Measurements from ENCODE around the gene MFSD6.
"Not testable (repeated sequence)": the region's sequence is repeated elsewhere in the genome, so short reads cannot be mapped to it uniquely, and the experiment has no call there.

MFSD6 gene

GRCh38 chr2:190466819-190467446 lies 58.8 kb downstream of the MFSD6 start:
- DNase-seq (no peak), ATAC-seq (replicated peaks) (no peak)
- Mint-ChIP-seq H3K27ac (peak overlapping the region; percentile 54 to 82), H3K4me1 (ENCODE audit: low read depth in 2 of 2) (peaks cover 30 to 57% of the 10 kb centered on the region in 2 donors), H3K4me3 (peak overlapping the region in 1 of 2 donors; percentile 13), H3K27me3 (no peaks in the 10 kb centered on the region), H3K9me3 (no peaks in the 10 kb centered on the region), H3K36me3 (ENCODE audit: insufficient read depth) (peaks cover 6% of the 10 kb centered on the region)

- DNase-seq, result no peak
- no peak for ATAC-seq (replicated peaks)
- H3K36me3 Mint-ChIP-seq (ENCODE audit: insufficient read depth), result peaks cover 6% of the 10 kb centered on the region
- no peaks in the 10 kb centered on the region for H3K27me3 Mint-ChIP-seq
- H3K27ac Mint-ChIP-seq, result peak overlapping the region; percentile 54 to 82
- peak overlapping the region in 1 of 2 donors; percentile 13 for H3K4me3 Mint-ChIP-seq
- no peaks in the 10 kb centered on the region for H3K9me3 Mint-ChIP-seq
- peaks cover 27 to 54% of the 10 kb centered on the region in 2 donors for H3K4me1 Mint-ChIP-seq (ENCODE audit: low read depth in 2 of 2)
Measured at GRCh38 chr2:190467575-190468083, 59.5 kb downstream of the MFSD6 start.

DNA sequence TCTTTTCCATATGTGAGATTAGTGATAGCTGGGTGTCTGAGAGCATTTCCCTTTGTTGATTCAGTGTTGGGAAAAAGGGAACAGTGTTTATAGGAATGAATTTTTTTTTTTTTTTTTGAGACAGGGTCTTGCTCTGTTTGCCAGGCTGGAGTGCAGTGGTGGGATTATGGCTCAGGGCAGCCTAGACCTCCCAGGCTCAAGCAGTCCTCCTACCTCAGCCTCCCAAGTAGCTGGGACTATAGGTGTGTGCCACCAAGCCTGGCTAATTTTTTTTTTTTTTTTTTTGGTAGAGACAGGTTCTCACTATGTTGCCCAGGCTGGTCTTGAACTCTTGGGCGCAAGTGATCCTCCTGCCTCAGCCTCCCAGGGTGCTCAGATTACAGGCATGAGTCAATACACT lies 60.2 kb downstream of the MFSD6 start:
- not testable (repeated sequence) for H3K27me3 Mint-ChIP-seq; H3K36me3 Mint-ChIP-seq (ENCODE audit: insufficient read depth); DNase-seq

GRCh38 chr2:190468814-190469569 lies 60.8 kb downstream of the MFSD6 start:
- Mint-ChIP-seq H3K4me3 (no peak overlapping the region), H3K4me1 (ENCODE audit: low read depth in 2 of 2) (peaks cover 23 to 48% of the 10 kb centered on the region in 2 donors), H3K27ac (peak overlapping the region; percentile 54 to 82), H3K9me3 (no peaks in the 10 kb centered on the region), H3K36me3 (ENCODE audit: insufficient read depth) (peaks cover 6% of the 10 kb centered on the region), H3K27me3 (no peaks in the 10 kb centered on the region)
- DNase-seq, result no peak
- ATAC-seq (replicated peaks), result no peak

More for the DNA sequence above, 60.2 kb downstream of the MFSD6 start:
- not testable (repeated sequence) for ATAC-seq (replicated peaks); H3K4me3 Mint-ChIP-seq; H3K9me3 Mint-ChIP-seq
- H3K27ac Mint-ChIP-seq, result peak overlapping the region; percentile 54 to 82
- peaks cover 24 to 50% of the 10 kb centered on the region in 2 donors for H3K4me1 Mint-ChIP-seq (ENCODE audit: low read depth in 2 of 2)

GRCh38 chr2:190469771-190470170 lies 61.6 kb downstream of the MFSD6 start:
- DNase-seq (no peak), ATAC-seq (replicated peaks) (no peak)
- Mint-ChIP-seq H3K27me3 (no peaks in the 10 kb centered on the region), H3K36me3 (ENCODE audit: insufficient read depth) (peaks cover 6% of the 10 kb centered on the region), H3K4me3 (no peak overlapping the region), H3K4me1 (ENCODE audit: low read depth in 2 of 2) (peaks cover 18 to 41% of the 10 kb centered on the region in 2 donors), H3K27ac (peak overlapping the region in 1 of 2 donors; percentile 54), H3K9me3 (no peaks in the 10 kb centered on the region)

DNA sequence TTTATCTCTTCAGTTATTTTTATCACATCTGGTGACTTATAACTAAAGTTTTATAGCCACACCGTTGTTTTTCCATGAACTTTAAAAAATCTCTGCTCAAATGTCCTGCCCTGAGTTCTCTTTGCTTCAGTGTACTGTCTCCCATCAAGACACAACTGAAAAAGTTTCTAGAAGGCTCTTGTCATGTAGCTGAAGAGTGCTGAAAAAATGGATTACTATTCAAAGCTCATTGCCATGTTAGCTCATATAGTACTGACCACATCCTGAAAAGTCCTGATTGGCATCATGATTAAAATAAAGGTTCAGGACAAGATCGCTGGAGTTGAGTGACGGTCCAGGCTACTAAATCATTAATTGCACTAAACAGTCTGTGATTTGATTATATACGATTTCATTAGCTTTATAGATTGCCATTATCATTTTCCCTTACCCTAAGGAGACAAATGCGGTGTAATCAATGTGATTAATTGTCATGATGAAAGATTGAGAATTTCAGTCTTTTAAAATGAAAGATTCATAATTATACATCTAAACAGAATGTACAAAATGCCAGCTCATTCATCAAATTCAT lies 62.2 kb downstream of the MFSD6 start:
- H3K36me3 Mint-ChIP-seq (ENCODE audit: insufficient read depth), result peaks cover 6% of the 10 kb centered on the region
- DNase-seq, result no peak
- H3K4me1 Mint-ChIP-seq (ENCODE audit: low read depth in 2 of 2), result peaks cover 16 to 35% of the 10 kb centered on the region in 2 donors
- no peak overlapping the region for H3K4me3 Mint-ChIP-seq
- H3K9me3 Mint-ChIP-seq, result no peaks in the 10 kb centered on the region
- H3K27ac Mint-ChIP-seq, result peak overlapping the region in 1 of 2 donors; percentile 13
- no peak for ATAC-seq (replicated peaks)
- H3K27me3 Mint-ChIP-seq, result no peaks in the 10 kb centered on the region

DNA sequence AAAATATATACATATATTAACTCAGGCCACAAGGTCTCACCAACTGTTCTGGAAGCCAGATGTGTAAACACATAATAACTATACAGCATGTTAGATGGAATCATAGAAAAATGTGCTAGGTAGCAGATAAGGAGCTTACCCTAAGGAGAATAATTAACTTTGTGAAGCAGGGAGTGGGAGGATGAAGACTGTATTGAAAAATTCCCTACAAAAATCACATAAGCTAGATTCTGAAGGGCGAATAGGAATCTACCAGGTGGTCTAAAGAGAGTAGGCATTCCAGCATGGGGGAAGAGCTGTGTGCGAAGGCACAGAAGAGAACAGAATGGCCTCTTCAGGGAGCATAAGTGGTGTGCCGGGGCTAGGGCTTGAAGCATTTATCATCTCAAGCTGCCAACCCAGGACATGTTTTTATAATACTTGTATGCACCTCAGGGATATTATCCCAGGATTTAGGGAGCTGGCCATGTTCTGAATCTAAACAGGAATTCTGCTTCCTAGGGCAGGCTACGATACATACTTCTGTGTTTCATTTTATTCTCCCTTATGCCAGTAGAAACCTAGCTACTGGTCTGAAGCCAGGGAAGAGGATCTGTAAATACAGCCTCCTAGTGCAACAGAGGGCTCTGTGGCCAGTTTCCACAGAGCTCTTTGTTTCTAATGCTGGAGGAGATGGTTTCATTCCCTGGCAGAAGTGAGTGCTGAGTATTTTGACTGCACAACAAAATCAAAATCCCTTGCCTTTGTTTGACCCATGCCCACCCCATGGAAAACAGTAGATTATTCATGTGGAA lies 69.7 kb downstream of the MFSD6 start:
- ATAC-seq (replicated peaks), result no peak
- peaks cover 8 to 21% of the 10 kb centered on the region in 2 donors for H3K4me1 Mint-ChIP-seq (ENCODE audit: low read depth in 2 of 2)

DNA sequence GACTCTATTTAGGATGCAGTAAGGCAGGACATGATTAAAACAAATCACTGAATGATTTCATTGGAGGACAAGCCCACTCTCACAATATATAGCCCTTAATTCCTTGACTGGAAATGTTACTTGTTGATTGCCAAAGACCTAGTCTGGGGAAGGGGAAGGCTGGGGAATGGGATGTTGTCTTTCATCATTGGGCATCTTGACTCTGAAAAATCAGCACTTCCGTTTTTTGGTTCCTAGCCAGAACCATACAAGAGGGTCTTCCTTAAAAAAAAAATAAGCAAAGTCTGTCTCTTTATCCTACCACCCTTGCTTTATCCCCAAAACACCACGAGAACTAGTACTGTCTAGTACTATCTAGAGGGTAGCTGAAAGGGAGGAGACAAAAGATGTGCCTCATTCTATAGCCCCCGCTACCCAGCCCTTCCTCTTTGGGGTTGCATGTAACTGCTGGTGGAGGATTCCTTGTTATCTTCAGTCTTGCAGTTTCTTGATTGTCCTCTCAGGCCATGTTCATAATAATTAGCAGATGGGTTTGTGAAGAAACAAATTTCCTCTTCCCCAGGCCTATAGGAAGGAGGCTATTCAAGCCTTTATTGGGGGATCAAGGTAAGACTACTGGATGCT lies 70.5 kb downstream of the MFSD6 start:
- no peaks in the 10 kb centered on the region for H3K27me3 Mint-ChIP-seq
- no peak for DNase-seq
- H3K9me3 Mint-ChIP-seq, result no peaks in the 10 kb centered on the region
- no peak for ATAC-seq (replicated peaks)
- H3K4me1 Mint-ChIP-seq (ENCODE audit: low read depth in 2 of 2), result peaks cover 8 to 25% of the 10 kb centered on the region in 2 donors
- peak overlapping the region; percentile 49 to 90 for H3K27ac Mint-ChIP-seq
- H3K36me3 Mint-ChIP-seq (ENCODE audit: insufficient read depth), result peaks cover 3% of the 10 kb centered on the region
- no peak overlapping the region for H3K4me3 Mint-ChIP-seq

More for the DNA sequence above, 69.7 kb downstream of the MFSD6 start:
- Mint-ChIP-seq H3K27ac (peak overlapping the region; percentile 1 to 90), H3K36me3 (ENCODE audit: insufficient read depth) (peaks cover 3% of the 10 kb centered on the region), H3K4me3 (no peak overlapping the region), H3K9me3 (no peaks in the 10 kb centered on the region), H3K27me3 (no peaks in the 10 kb centered on the region)
- no peak for DNase-seq

DNA sequence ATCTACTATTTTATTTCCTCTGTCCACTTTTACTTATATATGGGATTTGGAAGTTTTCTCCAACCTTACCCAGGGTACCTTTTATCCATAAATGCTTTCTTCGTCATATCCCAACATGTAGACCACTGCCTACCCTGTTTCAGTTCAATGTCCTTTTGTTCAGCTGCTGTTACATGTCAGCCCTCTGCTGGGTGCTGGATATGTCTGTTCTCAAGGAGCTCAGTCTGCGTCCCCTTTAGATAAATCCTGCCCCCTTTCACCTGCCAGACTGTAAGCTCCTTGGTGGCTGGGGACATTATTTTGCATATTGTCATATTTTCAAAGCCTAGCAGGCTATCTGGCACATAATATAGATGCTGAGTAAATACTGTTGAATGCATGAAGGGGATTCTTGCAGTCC lies 73.2 kb downstream of the MFSD6 start:
- ATAC-seq (replicated peaks) (no peak), DNase-seq (no peak)
- Mint-ChIP-seq H3K4me1 (ENCODE audit: low read depth in 2 of 2) (peaks cover 10 to 35% of the 10 kb centered on the region in 2 donors), H3K9me3 (no peaks in the 10 kb centered on the region), H3K27me3 (no peaks in the 10 kb centered on the region), H3K36me3 (ENCODE audit: insufficient read depth) (peaks cover 8% of the 10 kb centered on the region), H3K4me3 (no peak overlapping the region), H3K27ac (peak overlapping the region; percentile 58 to 66)

DNA sequence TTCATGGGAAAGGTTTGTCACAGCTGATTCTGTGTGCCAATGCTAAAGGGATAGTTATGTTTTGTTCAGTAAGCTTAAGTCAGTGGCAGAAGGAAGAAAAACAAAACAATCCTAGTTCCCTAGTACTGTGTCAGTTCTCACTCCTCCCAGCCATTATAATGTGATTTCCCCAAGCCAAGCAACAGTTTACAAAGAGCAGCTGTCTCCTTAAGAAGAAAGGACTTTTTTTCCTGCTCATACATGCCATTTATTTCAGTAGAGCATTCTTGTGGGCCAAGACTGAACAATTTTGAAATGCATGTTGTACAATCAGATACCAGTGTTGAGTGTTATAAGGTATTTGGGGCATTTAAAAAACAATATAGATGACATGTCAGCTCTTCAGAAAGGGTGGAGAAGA lies 74.3 kb downstream of the MFSD6 start:
- peaks cover 11% of the 10 kb centered on the region for H3K36me3 Mint-ChIP-seq (ENCODE audit: insufficient read depth)
- peak overlapping the region; percentile 58 to 66 for H3K27ac Mint-ChIP-seq
- no peak for ATAC-seq (replicated peaks)
- H3K4me3 Mint-ChIP-seq, result no peak overlapping the region
- H3K9me3 Mint-ChIP-seq, result no peaks in the 10 kb centered on the region
- no peak for DNase-seq
- no peaks in the 10 kb centered on the region for H3K27me3 Mint-ChIP-seq
- peaks cover 10 to 36% of the 10 kb centered on the region in 2 donors for H3K4me1 Mint-ChIP-seq (ENCODE audit: low read depth in 2 of 2)

GRCh38 chr2:190486037-190486623 lies 78.0 kb downstream of the MFSD6 start:
- H3K27me3 Mint-ChIP-seq, result no peaks in the 10 kb centered on the region
- peaks cover 4 to 31% of the 10 kb centered on the region in 2 donors for H3K4me1 Mint-ChIP-seq (ENCODE audit: low read depth in 2 of 2)
- H3K27ac Mint-ChIP-seq, result peak overlapping the region in 1 of 2 donors; percentile 79
- H3K4me3 Mint-ChIP-seq, result no peak overlapping the region
- DNase-seq (no peak), ATAC-seq (replicated peaks) (no peak)
- H3K9me3 Mint-ChIP-seq, result no peaks in the 10 kb centered on the region
- H3K36me3 Mint-ChIP-seq (ENCODE audit: insufficient read depth), result peaks cover 43% of the 10 kb centered on the region

GRCh38 chr2:190488516-190489233 lies 80.5 kb downstream of the MFSD6 start:
- H3K27me3 Mint-ChIP-seq, result no peaks in the 10 kb centered on the region
- H3K36me3 Mint-ChIP-seq (ENCODE audit: insufficient read depth), result peaks cover 48% of the 10 kb centered on the region
- DNase-seq, result no peak
- H3K4me3 Mint-ChIP-seq, result no peak overlapping the region
- ATAC-seq (replicated peaks), result no peak
- H3K27ac Mint-ChIP-seq, result no peak overlapping the region
- peaks cover 0 to 3% of the 10 kb centered on the region in 2 donors for H3K9me3 Mint-ChIP-seq
- H3K4me1 Mint-ChIP-seq (ENCODE audit: low read depth in 2 of 2), result peaks cover 9 to 36% of the 10 kb centered on the region in 2 donors
